Endothelial cell (in vitro differentiated cells): Measurements from ENCODE around the gene ARRB1. TPM values are rescaled to one million over a fixed set of nuclear protein-coding genes. Genes with fewer than 3 reads are reported as not detected.

Source experiments
- DNase-seq: peaks from one replicate; pipeline ENCODE4 v3.0.0; 2021; ENCODE audit warnings: low spot score
- H3K27ac Mint-ChIP-seq: one replicate; pipeline ENCODE4 v1.8.0; 2021; ENCODE audit warnings: mixed read lengths, inconsistent platforms; ENCODE audit not compliant: unreplicated experiment
- H3K27me3 Mint-ChIP-seq: one replicate; pipeline ENCODE4 v1.8.0; 2021; ENCODE audit warnings: mild to moderate bottlenecking, moderate library complexity, mixed read lengths, inconsistent platforms; ENCODE audit not compliant: unreplicated experiment
- H3K36me3 Mint-ChIP-seq: one replicate; pipeline ENCODE4 v1.8.0; 2021; ENCODE audit warnings: mild to moderate bottlenecking, low read depth, mixed read lengths, inconsistent platforms; ENCODE audit not compliant: unreplicated experiment
- H3K4me1 Mint-ChIP-seq: one replicate; pipeline ENCODE4 v1.8.0; 2021; ENCODE audit warnings: mild to moderate bottlenecking, mixed read lengths, inconsistent platforms; ENCODE audit not compliant: unreplicated experiment
- H3K4me3 Mint-ChIP-seq: one replicate; pipeline ENCODE4 v1.8.0; 2021; ENCODE audit warnings: mild to moderate bottlenecking, mixed read lengths, inconsistent platforms; ENCODE audit not compliant: unreplicated experiment
- H3K9me3 Mint-ChIP-seq: one replicate; pipeline ENCODE4 v1.8.0; 2021; ENCODE audit warnings: mixed read lengths, inconsistent platforms; ENCODE audit not compliant: unreplicated experiment
- total RNA-seq: library from RNA; stranded (reverse); fragmentation: NEBNext Ultra II Directional; extraction: Animal tissue kit (Norgen Biotek cat#: 25700); gene quantifications from one replicate; pipeline ENCODE4 v1.2.1, GENCODE V29; 2021; ENCODE audit not compliant: unreplicated experiment
- TF ChIP-seq, protein P1 (sequence below): fragments of 200-600 bp; sonication (generic); IDR thresholded peaks from one replicate; pipeline ENCODE4 v1.5.0; 2021; ENCODE audit warnings: antibody characterized with exemption; ENCODE audit not compliant: unreplicated experiment

The ARRB1 gene
- total RNA-seq, 1 donor from 2014 or later, result 197 TPM

DNA sequence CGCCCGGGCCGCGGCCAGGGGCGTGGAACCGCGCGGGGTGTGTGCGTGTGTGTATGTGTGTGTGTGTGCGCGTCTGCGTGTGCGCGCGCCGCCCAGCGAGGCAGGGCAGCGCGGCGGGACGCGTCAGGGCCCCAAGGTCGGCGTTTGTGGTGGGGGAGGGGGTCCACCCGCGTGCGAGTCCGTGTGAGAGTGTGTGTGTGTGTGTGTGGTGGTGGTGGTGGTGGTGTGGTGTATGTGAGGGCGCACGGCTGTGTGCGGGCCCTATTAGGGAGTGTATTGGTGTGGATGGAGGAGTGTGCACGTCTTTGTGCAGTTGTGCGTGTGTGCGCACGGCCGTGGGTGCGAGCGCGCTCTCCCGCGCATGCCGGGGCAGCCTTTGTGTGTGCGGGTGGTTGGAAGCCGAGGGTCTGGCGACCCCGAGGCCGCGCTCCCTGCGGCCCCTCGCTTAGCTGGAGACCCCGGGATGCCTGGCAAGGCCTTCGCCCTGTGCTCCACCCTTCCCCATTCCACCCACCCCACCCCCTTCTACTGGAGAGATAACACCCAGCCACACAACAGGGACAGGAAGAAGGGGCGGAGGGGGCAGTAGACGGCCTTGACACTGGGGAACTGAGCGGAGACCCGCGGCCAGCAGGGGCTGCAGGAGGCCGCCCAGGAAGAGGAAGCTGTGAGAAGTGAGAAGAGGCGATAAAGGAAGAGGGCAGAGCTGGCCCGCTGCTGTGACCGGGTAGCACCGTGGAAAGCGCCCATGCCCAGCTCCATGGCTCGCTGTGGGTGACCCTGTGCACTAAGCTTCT lies 528 bp upstream of the ARRB1 start:
- TF ChIP-seq, protein P1, sequence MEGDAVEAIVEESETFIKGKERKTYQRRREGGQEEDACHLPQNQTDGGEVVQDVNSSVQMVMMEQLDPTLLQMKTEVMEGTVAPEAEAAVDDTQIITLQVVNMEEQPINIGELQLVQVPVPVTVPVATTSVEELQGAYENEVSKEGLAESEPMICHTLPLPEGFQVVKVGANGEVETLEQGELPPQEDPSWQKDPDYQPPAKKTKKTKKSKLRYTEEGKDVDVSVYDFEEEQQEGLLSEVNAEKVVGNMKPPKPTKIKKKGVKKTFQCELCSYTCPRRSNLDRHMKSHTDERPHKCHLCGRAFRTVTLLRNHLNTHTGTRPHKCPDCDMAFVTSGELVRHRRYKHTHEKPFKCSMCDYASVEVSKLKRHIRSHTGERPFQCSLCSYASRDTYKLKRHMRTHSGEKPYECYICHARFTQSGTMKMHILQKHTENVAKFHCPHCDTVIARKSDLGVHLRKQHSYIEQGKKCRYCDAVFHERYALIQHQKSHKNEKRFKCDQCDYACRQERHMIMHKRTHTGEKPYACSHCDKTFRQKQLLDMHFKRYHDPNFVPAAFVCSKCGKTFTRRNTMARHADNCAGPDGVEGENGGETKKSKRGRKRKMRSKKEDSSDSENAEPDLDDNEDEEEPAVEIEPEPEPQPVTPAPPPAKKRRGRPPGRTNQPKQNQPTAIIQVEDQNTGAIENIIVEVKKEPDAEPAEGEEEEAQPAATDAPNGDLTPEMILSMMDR, result no peak
- peak; percentile 53 for DNase-seq
- no peaks in the 10 kb centered on the region for H3K9me3 Mint-ChIP-seq
- peaks cover 12% of the 10 kb centered on the region for H3K36me3 Mint-ChIP-seq
- peaks cover 18% of the 10 kb centered on the region for H3K27me3 Mint-ChIP-seq
- H3K4me1 Mint-ChIP-seq, result peaks cover 71% of the 10 kb centered on the region
- peak overlapping the region; percentile 92 for H3K4me3 Mint-ChIP-seq
- peak overlapping the region; percentile 48 for H3K27ac Mint-ChIP-seq

DNA sequence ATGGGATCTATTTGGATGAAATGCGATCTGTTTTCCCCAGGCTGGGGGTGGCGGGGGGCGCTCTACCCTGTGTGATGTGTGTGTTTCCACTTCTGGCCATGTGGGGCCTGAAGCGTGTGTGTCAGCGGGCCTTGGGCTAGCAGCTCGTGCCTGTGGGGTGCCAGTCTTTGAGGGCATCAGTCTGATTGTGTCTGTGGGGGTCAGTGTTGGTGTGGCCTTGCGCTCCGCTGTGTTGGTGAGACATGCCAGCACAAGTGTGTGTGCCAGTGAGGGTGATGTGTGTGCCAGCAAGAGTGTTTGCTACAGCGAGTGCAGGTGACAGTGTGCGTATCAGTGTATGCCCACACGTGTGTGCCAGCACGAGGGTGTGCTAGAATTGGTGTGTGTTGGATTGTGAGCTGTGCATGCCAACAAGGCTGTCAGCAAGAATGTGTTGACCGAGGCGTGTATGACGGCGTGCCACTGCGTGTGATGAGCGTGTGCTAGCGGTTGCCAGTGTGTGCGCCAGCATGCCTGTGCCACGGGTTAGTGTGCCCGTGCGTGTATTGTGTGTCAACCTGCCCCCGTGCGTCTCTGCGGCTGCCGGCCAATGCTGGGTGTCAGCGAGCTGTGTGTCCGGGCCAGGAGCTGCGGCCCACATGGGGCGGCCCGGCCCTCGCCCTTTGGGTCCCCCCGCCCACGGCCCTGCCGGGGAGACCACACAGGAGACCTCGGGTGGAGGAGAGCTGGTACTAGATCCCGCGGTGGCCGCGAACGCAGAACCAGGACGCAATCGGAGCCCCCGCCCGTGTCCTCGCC lies 519 bp downstream of the ARRB1 start:
- Mint-ChIP-seq H3K4me1 (peaks cover 75% of the 10 kb centered on the region), H3K27ac (peak overlapping the region; percentile 95), H3K9me3 (no peaks in the 10 kb centered on the region), H3K4me3 (peak overlapping the region; percentile 99), H3K36me3 (peaks cover 17% of the 10 kb centered on the region), H3K27me3 (peaks cover 25% of the 10 kb centered on the region)
- TF ChIP-seq, protein P1, result no peak
- DNase-seq, result peak; percentile 37

DNA sequence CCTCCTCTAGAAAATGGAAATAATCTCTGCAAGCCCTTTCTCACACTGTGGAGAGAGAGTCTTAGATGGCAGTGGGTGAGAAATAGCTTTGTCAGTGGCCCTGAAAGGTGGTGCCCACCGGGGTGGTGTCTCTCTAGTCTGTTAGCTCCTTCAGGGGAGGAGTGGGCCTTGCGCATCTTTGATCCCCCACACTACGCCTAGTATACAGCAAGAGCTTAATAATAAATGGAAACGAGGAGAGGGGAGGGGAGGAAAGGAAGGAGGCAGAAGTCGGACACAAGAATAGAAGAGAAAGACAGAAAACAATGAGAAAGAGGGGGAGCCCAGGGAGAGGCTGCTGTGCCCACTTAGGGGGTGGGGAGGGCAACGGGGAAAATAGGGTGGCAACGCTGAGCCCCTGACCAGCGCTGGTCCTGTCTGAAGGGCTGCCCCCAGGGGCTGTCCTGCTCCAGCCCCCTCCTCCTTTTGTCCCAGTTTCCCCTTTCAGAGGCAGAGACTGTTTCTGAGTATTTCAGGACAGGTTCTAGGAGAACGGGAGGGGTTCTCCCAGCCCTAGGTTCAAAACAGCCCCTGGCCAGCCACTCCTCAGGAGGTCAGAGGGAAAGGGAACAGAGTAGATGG lies 1.2 kb downstream of the ARRB1 start:
- Mint-ChIP-seq H3K4me1 (peaks cover 75% of the 10 kb centered on the region), H3K9me3 (no peaks in the 10 kb centered on the region), H3K27ac (peak overlapping the region; percentile 95)

DNA sequence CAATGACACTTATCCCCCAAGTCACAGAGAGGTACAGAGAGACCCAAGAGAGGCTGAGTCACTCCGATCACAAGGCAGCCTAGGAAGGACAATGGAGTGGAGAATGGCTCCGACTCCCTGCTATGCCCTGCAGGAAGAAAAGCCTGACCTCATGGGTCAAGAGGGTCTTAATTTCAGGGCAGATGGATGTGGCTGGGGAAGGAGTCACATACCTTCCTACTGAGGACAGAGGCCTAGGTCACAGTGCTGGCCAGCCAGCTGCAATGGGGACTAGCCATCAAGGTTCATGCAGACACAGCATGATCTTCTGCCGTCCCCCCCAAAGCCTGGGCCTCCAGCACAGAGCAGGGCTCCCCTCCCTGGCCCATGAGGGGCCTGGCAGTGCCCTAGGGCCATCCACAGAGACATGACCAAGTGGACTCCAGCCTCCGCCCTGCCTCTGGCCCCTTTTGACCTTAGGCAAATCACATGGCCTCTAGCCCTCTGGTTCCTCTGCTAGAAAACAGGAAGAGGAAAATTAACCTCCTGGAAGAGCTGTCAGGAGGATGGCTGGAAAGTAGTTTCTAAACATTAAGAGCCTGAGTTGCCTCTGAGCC lies 1.8 kb downstream of the ARRB1 start:
- peaks cover 26% of the 10 kb centered on the region for H3K27me3 Mint-ChIP-seq
- TF ChIP-seq, protein P1, result no peak
- no peak for DNase-seq
- peaks cover 80% of the 10 kb centered on the region for H3K4me1 Mint-ChIP-seq
- H3K27ac Mint-ChIP-seq, result peak overlapping the region; percentile 88
- H3K36me3 Mint-ChIP-seq, result peaks cover 17% of the 10 kb centered on the region
- no peaks in the 10 kb centered on the region for H3K9me3 Mint-ChIP-seq
- H3K4me3 Mint-ChIP-seq, result peak overlapping the region; percentile 99

More for the DNA sequence above, 1.2 kb downstream of the ARRB1 start:
- no peak for DNase-seq
- Mint-ChIP-seq H3K4me3 (peak overlapping the region; percentile 99), H3K36me3 (peaks cover 17% of the 10 kb centered on the region), H3K27me3 (peaks cover 26% of the 10 kb centered on the region)
- TF ChIP-seq, protein P1, result no peak
